ENCODE data around the gene SYNE2.

- TF ChIP-seq, protein P1, sequence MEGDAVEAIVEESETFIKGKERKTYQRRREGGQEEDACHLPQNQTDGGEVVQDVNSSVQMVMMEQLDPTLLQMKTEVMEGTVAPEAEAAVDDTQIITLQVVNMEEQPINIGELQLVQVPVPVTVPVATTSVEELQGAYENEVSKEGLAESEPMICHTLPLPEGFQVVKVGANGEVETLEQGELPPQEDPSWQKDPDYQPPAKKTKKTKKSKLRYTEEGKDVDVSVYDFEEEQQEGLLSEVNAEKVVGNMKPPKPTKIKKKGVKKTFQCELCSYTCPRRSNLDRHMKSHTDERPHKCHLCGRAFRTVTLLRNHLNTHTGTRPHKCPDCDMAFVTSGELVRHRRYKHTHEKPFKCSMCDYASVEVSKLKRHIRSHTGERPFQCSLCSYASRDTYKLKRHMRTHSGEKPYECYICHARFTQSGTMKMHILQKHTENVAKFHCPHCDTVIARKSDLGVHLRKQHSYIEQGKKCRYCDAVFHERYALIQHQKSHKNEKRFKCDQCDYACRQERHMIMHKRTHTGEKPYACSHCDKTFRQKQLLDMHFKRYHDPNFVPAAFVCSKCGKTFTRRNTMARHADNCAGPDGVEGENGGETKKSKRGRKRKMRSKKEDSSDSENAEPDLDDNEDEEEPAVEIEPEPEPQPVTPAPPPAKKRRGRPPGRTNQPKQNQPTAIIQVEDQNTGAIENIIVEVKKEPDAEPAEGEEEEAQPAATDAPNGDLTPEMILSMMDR (IDR thresholded peaks at IDR 0.05), result no peak
- no peak for TF ChIP-seq POLR2A (IDR thresholded peaks at IDR 0.05)
These were observed 227.6 kb downstream of the SYNE2 start for GRCh38 chr14:64080452-64080851.
